Adipose tissue (tissue), 3 donors: ENCODE data around the gene FGF8. TPM values are rescaled to one million over a fixed set of nuclear protein-coding genes. Genes with fewer than 3 reads are reported as not detected.

Experiments
- H3K27ac ChIP-seq: one replicate; pipeline ENCODE4 v1.5.1; 2013; ENCODE audit warnings: low read depth, low read length
- WGBS, 3 donors: extraction: QIAGEN DNeasy Blood & Tissue Kit; methylation state at CpG; one replicate each; pipeline ENCODE4 v1.1.7; 2013; 5-methylcytosine and 5-hydroxymethylcytosine counted together
- polyA plus RNA-seq, 3 donors: library from polyadenylated mRNA; stranded (reverse); fragments of 200-250 nt; gene quantifications; one replicate each; pipeline ENCODE4 v1.2.3, GENCODE V29; 2013
- donor health status: healthy with polysubstance abuse.
- donor health status: Bipolar disorder and iron deficiency.
- donor health status: healthy.

Gene FGF8
- polyA plus RNA-seq, 3 donors = 0.36 TPM; not detected in 2

- WGBS, 3 donors = 54 to 62% (median 56%) methylated on average over 10 of the region's 10 CpGs
- H3K27ac ChIP-seq = no peak overlapping the region
These were observed 7.8 kb upstream of the FGF8 start for GRCh38 chr10:101783736-101784118.

- H3K27ac ChIP-seq = no peak within 1 kb of the TSS
- 1 to 2% (median 1%) methylated on average over 57 of the region's 57 CpGs for WGBS, 3 donors
These were observed 7.2 kb upstream of the FGF8 start, which contains the start of gene NPM3 for GRCh38 chr10:101782811-101783735. NPM3 (minus strand) TSS chr10:101783446; CDS start chr10:101783390, 56 bp downstream.

- 44 to 62% (median 58%) methylated on average over 16 to 17 of the region's 17 CpGs for WGBS, 3 donors
These were observed 6.3 kb upstream of the FGF8 start for GRCh38 chr10:101781984-101782810.

DNA sequence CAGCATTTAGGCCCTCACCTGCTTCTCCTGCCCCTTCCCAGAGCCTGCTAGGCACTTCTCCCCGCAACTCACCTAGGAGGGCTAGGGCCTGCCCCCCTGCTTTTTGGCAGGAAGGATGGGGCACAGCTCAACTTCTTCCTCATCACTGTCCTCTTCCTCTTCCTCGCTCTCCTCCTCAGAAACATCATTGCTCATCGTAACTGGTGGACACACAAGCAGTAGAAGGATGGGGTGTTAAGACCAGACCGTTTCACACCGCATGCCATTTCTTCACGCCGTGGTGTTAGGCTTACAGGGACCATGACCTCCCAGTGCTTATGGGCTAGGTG lies 5.7 kb upstream of the FGF8 start:
- 76 to 82% (median 79%) methylated on average over 7 of the region's 7 CpGs for WGBS, 3 donors
- no peak overlapping the region for H3K27ac ChIP-seq

More at GRCh38 chr10:101781984-101782810, 6.3 kb upstream of the FGF8 start:
- no peak overlapping the region for H3K27ac ChIP-seq

DNA sequence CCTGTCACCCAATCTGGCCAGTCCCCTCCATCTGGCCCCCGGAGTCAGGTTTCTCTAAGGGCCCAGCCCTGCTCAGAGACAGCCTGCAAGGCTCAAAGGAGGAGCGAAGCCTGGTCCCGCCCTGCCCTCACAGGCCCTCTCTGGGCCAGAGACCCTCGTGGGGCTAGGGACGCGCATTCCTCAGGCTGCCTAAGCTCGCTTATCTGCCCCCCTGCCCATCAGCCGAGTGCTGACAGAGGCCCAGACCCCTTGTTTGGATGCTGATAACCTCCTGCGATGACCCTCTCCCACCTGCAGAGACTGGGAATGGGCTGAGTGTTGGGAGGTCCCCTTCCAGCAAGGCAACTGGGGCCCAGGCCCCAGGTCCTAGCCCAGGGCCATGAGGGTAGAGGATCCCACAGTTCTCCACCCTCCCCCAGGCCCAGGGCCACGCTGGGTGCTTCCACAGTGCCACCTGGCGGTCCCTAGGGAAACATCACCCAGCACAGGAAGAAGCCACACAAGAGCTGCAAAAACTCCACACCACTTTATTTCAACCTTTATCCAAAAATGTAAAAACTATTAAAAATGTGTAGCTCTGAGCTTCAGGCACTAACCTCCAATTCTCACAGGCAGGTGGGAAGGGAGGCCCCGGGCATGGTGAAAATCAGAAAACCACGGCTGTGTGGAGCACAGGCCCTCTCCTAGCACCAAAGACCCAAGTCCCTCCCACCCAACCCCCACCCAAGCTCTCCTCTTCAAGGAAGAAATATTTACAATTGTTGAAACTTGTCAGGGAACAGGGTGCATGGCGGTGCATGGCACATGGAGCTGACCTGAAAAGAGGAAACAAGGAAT lies 5.1 kb upstream of the FGF8 start:
- H3K27ac ChIP-seq = no peak overlapping the region
- 49 to 67% (median 67%) methylated on average over 11 to 14 of the region's 14 CpGs for WGBS, 3 donors

DNA sequence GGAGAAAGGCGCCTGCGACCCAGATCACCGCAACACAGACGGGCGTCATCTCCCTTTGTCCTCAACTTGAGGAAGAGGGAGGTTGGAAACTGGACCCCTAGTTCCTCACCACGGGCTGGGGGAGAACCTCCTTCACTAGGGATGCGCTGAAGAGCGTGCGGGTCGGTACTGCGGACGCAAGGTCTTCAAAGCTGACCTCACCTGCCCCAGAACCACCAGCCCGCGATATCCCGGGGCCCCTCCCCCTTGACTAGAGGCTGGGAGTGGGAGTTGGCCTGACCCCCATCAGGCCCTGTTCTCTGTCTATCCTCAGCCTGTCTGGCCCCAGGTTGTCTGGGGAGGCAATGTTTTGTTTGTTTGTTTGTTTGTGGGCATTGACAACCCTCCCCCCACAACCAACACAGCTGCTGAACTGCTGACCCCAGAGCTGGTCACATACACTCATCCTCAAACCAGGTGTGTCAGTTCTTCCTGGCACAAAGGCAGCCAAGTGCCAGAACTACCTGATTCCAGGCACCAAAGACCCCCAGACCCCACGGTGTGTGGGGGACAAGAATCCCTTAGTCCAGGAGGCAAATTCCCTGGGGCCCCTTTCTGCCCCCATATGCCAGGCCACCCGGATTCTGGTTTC lies 4.4 kb upstream of the FGF8 start:
- H3K27ac ChIP-seq = no peak overlapping the region
- WGBS, 3 donors = 19 to 24% (median 21%) methylated on average over 17 of the region's 17 CpGs

GRCh38 chr10:101779544-101780186 lies 3.8 kb upstream of the FGF8 start:
- H3K27ac ChIP-seq = no peak overlapping the region
- 1 to 2% (median 1%) methylated on average over 45 to 51 of the region's 51 CpGs for WGBS, 3 donors

DNA sequence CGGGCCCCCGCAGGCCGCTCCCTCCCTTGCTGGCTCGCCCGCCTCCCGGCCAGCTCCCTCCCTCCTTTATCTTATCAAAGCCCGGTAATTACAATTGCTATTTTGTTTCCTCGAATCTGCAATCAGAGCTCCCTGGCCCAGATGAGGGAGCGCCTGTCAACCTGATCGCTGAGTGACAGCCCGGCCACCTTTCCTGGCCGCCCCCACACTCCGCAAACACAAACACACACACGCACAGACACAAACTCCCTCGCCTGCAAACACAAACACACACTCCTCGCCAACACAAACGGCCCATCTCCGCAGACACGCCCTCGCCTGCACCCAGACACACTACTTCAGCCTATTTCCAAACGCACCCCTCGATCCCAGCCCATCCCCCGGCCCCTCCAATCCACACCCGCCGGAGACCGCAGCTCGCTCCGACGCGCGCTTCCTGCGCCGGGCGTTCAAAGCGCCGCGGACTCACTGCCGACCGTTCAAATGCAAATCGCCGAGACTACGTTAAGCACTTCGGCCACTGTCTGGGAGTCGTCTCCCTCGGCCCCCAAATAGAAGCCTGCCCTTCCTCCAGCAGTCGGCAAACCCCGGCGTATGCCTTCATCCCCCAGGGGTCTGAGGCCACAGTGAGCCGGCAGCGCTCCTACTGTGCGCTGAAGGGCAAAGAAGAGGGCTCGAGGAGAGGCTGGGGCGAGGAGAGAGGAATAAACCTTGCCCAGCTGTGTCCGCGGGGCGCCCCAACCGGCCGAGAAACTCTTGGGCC lies 3.0 kb upstream of the FGF8 start:
- WGBS, 3 donors = 2 to 7% (median 7%) methylated on average over 58 of the region's 58 CpGs

DNA sequence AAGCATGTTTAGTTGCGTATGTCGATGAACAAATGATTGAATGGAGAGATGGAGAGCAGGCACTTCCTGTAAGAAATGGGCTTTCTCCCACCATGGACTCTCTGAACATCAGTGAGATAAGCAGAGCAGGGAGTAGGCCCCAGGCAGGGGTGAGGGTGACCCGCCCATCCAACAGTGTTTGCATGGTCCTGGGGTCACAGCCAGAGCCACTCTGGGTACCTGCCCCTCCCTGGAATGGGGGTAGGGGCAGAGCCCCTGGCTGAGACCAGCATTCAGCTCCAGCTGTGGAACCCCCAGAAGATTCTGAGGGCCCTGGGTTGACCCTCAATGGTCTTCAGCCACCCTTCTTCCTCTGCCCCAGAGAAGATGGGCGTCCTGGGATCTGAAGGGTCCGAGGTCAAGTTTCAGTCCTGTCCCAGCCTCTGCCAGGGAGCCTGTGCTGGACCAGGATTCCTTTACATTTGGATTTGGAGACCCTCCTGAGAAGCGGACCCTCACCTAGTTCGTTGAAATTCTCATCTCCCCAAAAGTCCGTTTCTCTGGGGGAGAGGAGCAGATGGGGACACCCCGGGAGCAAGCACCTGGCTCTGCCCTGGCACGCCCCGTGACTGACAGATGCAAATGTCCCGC lies 2.4 kb upstream of the FGF8 start:
- no peak overlapping the region for H3K27ac ChIP-seq
- WGBS, 3 donors = 53 to 68% (median 63%) methylated on average over 12 of the region's 12 CpGs

More for the DNA sequence above, 3.0 kb upstream of the FGF8 start:
- H3K27ac ChIP-seq = no peak overlapping the region

- WGBS, 3 donors = 82 to 93% (median 83%) methylated on average over 3 of the region's 3 CpGs
- H3K27ac ChIP-seq = no peak overlapping the region
These were observed 1.8 kb upstream of the FGF8 start for GRCh38 chr10:101777619-101778145.

DNA sequence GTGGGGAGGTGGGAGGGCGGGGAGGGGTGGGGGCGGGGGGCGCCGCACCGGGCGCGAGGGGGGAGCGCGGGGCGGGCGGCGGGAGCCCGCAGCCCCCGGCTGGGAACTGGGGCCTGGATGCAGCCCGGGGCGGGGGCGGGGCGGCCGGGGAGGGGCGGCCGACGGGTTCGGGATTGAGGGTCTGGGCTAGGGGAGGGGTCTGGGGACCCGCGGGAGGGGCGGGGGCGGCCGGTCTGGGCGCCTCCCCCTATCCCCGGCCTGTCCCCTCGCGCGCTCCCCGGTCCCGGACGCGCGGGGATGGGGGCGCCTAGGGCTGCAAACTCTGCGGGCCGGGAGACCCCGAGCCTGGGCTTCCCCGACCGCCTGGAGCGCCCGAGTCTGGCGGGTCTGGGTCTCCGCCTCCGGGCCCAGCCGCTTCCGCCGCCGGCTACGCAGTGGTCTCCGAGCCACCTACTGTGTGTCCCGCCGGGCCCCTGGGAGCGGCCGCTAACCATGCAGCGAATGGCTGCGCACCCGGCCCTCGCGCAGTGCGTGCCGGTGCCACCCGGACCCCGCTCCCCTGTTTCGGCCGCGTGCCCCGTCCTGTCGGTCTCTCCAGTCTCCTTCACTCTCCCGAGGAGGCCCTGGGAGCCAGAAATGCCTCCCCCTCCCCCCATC lies 375 bp upstream of the FGF8 start:
- WGBS, 3 donors = 6 to 16% (median 8%) methylated on average over 38 to 71 of the region's 74 CpGs
- H3K27ac ChIP-seq = no peak overlapping the region

DNA sequence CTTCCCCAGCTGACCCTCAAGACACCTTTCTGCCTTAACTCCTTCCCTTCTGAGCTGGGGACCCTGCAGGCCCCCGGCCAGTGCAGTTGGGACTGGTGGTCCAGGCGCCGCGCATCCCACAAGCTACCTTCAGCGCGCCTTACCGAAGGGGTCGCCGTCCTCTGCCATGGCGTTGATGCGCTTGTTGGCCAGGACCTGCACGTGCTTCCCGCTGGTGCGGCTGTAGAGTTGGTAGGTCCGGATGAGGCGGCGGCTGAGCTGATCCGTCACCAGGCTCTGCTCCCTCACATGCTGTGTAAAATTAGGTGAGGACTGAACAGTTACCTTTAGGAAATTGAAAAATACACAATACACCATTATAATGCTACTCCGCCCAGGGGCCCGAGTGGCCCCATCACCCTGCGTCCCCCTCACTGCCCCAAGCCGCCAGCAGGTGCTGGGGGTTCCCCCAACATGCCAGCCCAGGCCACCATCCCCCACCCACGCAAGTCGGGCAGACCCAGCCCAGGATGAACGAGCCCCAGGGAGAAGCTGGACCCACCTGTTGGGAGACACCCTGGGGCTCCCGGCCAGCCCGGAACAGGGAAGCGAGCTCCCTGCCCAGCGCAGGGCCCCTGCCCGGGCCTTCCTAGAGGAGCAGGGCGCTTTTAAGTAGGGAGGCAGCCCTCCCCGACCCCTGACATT lies 1.2 kb downstream of the FGF8 start:
- 11 to 14% (median 11%) methylated on average over 32 of the region's 32 CpGs for WGBS, 3 donors
- H3K27ac ChIP-seq = no peak overlapping the region

DNA sequence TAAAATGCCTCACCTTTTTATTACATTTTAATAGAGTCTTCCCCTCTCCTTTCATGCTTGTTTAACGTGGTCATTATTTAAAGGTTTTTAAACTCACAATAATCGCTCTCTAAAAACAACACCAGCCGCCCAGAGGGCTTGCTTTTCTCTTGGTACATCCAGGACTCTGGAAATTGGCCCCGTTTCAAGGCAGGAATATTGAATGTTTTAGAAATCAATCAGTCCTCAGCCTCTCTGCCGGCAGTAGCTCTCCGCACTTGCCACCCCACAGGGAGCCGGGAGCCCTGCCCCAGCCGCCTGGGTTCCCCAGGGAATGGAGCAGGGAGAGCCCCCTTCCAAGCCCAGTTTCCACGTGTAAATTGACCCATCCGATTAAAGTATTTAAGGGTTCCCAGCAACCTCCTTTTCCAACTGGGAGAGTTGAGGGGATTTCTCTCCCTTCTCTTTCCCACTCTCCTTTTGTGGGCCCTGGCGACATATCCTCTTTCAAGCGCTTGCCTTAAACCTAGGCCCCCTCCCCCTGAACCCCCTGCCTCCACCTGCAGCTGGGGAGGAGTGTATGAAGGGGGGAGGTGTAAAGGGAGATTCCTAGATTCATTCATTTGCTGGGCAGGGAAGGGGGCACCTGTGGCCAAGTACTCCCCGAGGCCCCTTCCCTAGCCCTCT lies 1.9 kb downstream of the FGF8 start:
- H3K27ac ChIP-seq = no peak overlapping the region
- 7 to 16% (median 14%) methylated on average over 13 of the region's 13 CpGs for WGBS, 3 donors

- 28% methylated on average over 21 of the region's 21 CpGs for WGBS, 3 donors
- no peak overlapping the region for H3K27ac ChIP-seq
These were observed 2.8 kb downstream of the FGF8 start for GRCh38 chr10:101772895-101773761.
